Measurements from ENCODE around the gene GNRH2.

DNA sequence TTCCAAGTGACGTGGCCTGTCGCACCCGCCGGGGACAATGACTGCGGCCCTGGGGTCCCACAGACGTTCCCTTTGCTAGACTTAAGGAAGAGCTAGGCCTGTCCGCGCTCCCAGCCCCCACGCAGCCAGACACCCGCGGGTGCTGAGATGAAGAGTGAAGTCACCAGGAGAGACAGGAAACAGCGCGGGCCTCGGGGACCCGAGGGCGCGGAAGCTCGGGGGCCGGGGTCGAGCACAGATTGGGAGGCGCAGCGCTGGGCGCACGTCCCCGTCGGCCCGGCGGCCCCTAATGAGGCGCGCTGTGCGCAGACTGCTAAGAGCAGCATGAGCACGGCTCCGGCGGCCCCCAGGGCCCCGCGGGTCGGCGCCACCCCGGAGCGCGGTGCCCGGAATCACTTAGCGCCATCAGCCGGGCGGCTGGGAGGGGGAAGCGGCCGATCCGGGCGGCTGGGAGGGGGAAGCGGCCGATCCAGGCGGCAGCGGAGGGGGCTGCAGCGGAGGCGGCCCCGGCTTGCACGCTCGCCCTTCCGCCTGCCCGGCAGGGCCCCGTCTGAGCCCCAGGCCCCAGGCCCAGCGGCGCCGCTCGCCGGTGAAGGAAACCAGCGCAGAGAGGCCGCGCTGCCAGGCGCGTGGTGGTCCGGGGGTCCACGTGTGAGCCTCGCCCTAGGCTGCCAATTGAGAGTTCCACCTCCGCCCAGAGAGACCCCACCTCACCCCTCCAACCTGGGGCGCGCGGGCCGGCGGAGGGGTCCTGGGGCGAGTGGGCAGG, 49.4 kb downstream of the GNRH2 start:
- TF ChIP-seq, protein P1, sequence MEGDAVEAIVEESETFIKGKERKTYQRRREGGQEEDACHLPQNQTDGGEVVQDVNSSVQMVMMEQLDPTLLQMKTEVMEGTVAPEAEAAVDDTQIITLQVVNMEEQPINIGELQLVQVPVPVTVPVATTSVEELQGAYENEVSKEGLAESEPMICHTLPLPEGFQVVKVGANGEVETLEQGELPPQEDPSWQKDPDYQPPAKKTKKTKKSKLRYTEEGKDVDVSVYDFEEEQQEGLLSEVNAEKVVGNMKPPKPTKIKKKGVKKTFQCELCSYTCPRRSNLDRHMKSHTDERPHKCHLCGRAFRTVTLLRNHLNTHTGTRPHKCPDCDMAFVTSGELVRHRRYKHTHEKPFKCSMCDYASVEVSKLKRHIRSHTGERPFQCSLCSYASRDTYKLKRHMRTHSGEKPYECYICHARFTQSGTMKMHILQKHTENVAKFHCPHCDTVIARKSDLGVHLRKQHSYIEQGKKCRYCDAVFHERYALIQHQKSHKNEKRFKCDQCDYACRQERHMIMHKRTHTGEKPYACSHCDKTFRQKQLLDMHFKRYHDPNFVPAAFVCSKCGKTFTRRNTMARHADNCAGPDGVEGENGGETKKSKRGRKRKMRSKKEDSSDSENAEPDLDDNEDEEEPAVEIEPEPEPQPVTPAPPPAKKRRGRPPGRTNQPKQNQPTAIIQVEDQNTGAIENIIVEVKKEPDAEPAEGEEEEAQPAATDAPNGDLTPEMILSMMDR (IDR thresholded peaks at IDR 0.05), result no peak
- TF ChIP-seq POLR2A (IDR thresholded peaks at IDR 0.05), result no peak
